GM19035 (cell line): Measurements from ENCODE around the gene INHBE.

Experiments used
- ATAC-seq: cut with Tn5 transposase; IDR thresholded peaks from one replicate; pipeline ENCODE4 v1.9.1; 2021; ENCODE audit not compliant: unreplicated experiment

INHBE gene

DNA sequence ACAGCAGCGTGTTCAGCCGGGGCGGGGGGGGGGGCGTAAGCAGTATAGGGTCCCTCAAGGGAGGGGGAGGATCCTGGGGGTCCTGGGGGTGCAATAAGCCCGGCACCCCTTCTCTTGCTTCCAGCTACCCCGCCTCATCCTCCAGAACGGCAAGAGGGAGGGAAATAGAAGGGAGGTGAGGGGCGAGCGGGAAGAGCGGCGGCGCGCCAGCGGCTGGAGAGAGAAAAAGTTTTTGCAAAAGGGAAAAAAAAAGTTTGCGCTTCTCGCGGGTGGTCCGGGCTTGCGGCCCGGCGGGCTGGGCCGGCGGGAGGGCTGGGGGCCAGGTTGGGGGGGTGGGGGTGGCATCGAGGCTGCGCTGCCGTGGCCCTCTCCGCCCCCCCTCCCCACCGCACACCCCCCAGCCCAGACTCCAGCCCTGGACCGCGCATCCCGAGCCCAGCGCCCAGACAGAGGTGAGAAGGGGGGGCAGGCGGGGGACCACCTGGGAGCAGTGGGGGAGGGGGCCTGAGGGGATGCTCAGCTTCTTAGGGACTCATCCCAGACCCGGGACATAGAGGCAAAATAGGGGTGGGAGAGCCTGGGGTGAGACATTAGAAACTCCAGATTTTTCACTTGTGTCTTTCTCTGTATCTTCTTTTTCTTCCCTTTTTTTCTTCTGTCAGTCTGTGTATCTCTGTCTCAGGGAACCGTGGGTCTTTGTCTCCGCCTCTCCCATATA, 4.8 kb downstream of the INHBE start, which contains the start of gene GLI1:
Gene GLI1 (plus strand): TSS at position 36 of the 718 bp plus-strand sequence. CDS start 3,907 bp downstream, outside the sequence.
- ATAC-seq: peak; percentile 3

- no peak for ATAC-seq
These were observed 5.3 kb downstream of the INHBE start for GRCh38 chr12:57460468-57460784.

- ATAC-seq: no peak
These were observed 5.8 kb downstream of the INHBE start for GRCh38 chr12:57460841-57461275.

DNA sequence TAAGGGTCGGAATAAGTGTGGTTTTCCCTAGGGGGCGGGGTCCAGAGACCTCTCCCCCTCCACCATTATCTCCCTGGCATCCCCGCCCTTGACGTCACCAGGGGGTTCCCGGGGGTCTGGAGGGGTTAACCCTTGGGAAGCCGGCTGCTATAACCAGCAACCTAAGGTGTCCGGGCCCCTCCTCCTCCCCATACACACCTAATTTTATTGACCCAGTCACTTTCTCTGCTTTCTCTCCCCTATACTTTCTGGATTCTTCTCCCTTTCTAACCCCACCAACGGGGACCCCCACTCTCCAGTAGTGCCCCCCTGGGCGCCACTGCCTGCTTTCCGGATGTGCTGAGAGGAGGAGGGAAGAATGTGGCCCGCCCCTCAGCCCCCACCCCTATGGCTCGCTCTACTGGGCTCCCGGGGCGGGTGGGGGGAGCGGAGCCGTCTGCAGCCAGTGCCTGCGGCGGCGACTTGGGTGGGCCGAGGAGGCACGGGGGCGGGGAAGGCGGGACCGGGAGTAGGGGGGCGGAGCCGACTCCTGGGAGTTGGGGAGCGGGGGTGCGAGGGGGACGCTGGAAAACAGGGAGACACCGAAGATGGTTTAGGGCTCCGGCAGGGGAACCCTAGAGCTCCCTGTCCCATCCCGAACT, 6.3 kb downstream of the INHBE start:
- ATAC-seq: no peak

DNA sequence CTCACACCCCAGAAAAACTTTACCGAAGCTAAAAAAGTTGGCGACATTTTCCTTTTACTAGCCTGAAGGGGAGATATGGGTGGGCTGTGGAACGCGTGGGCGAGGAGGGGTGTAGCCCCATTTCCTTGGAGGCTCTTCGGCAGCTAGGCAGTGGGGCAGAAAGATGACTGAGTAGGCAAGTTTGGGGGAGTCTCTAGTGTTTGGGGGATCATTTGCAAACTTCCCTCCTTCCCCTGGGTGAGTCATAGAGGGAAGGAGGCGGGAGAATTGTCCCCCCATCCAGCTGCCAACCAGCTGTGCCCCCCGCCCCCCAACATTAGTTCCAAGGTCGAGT, 6.8 kb downstream of the INHBE start:
- no peak for ATAC-seq

DNA sequence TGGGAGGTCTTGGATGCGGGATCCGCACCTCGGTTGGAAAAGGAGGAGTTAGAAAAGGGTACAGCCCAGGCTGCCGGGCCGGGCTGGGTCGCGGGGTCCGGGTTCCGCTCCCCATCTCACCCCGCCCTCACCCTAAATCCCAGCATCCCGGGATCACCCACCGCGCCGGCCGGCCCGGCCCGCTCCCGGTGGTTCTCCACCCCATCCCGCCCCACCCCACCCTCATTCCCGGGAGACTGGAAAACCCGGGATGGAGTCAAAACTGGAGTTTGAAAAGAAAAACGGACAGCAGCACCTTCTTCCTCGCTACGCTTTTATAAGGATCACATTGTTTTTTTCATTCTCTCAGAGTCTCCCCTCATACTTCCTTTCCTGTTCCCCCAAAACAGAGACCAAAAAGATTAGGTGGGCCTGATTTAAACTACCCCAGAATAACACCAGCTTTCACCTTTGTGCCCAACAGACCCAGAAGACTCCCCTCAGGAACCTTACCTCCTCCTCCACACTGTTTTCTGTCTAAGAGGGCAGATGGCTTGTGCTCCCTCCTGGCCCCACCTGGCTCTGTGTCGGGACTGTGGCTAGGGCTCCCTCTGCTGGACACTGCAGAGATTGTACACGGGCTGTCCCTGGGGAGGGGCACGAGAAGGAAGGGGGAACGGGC, 7.3 kb downstream of the INHBE start:
- ATAC-seq: peak; percentile 72

DNA sequence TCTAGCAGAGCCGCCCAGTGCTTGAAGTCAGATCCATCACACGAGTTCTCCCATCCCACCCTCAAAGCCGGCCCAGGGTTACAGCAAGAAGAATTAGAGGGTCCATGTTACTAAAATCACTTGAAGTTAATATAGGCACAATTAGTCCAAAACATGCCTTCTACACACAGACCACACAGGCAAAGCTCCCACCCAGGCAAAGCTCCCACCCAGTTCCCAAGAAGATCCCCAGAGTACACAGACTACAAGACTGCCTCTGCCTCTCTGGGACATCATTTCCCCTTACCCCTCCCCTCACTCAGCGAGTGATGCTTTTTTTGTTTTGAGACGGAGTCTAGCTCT, 7.8 kb downstream of the INHBE start:
- no peak for ATAC-seq

- no peak for ATAC-seq
These were observed 9.5 kb downstream of the INHBE start for GRCh38 chr12:57464569-57464968.

DNA sequence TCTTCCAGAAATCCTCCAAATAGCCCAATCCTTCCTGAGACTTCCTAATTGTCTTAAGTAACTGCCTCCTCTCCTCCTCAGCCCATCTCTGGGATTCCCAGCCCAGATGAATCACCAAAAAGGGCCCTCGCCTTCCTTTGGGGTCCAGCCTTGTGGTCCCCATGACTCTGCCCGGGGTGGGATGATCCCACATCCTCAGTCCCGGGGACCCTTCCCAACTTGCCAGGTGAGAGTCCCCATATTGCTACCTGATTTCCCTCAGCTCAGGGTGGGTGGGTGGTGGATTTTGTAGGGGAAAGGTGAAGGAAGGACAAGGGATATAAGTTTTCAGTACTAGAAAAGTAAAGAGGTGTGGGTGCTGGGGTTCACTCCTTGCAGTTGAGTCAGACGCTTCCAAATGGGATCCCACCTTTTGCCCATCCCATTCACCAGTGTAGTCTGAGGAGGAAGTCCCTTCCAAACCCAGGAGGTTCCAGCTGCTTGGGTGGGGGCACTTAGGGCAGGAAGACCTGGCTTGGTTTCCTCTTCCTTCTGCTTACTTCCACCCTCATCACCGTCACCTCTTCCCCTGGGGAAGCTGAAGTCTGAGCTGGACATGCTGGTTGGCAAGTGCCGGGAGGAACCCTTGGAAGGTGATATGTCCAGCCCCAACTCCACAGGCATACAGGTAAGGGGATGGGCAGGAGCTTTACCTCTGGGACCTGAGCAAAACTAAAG, 10.1 kb downstream of the INHBE start:
- ATAC-seq: no peak

DNA sequence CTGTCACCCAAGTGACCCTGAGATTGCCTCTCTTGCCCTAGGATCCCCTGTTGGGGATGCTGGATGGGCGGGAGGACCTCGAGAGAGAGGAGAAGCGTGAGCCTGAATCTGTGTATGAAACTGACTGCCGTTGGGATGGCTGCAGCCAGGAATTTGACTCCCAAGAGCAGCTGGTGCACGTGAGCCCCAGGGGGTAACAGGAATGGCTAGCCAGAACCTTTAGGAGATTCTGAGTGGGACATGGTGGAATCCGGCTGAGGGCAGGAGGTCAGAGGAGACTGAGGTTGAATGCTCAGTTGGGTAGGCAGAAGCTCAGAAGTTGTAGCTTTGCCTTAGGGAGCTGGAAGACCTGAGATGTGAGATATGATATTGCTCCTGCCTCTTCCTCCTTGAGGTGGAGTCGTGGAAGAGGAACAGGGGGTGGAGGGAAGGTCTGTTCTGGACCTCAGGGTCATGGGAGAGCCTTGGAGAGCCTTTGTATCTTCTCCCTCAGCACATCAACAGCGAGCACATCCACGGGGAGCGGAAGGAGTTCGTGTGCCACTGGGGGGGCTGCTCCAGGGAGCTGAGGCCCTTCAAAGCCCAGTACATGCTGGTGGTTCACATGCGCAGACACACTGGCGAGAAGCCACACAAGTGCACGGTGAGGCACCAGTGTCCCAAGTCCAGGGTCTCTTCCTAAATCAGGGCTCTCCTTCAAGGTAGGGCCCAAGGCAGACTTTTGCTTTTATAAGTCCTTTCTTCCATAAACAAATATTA, 10.8 kb downstream of the INHBE start:
- no peak for ATAC-seq

GRCh38 chr12:57467212-57467874, 12.2 kb downstream of the INHBE start:
- no peak for ATAC-seq

DNA sequence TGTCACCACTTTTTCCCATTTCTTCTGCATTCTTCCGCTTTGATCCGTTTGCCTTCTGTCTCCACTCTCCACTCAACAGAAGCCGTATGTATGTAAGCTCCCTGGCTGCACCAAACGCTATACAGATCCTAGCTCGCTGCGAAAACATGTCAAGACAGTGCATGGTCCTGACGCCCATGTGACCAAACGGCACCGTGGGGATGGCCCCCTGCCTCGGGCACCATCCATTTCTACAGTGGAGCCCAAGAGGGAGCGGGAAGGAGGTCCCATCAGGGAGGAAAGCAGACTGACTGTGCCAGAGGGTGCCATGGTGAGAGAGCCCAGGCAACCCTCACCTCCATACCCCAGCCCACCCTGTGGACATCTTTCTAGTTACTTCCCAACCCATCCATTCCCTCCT, 12.8 kb downstream of the INHBE start:
- ATAC-seq: no peak

- no peak for ATAC-seq
These were observed 14.4 kb downstream of the INHBE start for GRCh38 chr12:57469296-57470164.

DNA sequence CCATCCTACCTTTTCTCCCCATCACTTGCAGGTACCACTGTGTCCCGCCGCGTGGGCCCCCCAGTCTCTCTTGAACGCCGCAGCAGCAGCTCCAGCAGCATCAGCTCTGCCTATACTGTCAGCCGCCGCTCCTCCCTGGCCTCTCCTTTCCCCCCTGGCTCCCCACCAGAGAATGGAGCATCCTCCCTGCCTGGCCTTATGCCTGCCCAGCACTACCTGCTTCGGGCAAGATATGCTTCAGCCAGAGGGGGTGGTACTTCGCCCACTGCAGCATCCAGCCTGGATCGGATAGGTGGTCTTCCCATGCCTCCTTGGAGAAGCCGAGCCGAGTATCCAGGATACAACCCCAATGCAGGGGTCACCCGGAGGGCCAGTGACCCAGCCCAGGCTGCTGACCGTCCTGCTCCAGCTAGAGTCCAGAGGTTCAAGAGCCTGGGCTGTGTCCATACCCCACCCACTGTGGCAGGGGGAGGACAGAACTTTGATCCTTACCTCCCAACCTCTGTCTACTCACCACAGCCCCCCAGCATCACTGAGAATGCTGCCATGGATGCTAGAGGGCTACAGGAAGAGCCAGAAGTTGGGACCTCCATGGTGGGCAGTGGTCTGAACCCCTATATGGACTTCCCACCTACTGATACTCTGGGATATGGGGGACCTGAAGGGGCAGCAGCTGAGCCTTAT, 15.3 kb downstream of the INHBE start:
- ATAC-seq: no peak

- ATAC-seq: no peak
These were observed 16.0 kb downstream of the INHBE start for GRCh38 chr12:57470970-57471656.

- no peak for ATAC-seq
These were observed 16.6 kb downstream of the INHBE start for GRCh38 chr12:57471661-57472060.

DNA sequence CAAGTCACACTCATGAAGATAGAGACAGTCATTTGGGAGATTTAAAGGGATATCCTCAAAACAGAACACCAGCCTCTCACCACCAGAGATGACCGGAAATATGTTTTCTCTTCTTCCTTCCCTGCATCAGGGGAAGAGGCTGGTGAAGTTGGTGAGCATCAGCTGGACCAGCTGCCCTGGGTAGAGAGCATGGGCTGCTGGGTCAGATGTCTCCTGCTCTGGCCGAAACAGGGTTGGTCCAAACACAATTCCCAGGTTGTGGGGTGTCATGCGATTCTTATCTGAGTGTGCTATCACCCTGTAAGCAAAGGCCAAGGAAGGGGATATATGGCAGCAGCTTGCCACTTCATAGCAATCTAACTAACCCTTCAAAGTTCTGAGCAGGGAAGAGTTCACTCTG, 17.3 kb downstream of the INHBE start:
- no peak for ATAC-seq

DNA sequence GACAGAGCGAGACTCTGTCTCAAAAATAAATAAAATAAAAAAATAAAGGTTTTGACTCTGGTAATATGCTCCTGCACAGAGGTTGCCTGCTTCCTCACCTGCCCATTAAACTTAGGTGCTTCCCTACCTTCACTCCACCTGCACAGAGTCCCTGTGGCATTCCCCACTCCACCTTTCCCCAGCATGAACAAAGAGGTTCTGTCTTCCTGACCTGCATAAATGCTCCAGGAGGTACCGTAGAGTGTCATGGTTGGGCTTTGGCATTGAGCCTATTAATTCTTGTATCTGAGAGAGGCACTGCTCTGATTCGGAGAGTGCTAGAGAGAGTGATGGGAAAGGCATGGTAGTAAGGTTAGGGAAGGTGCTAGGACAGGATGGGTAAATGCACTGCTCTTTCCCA, 18.3 kb downstream of the INHBE start:
- ATAC-seq: no peak

DNA sequence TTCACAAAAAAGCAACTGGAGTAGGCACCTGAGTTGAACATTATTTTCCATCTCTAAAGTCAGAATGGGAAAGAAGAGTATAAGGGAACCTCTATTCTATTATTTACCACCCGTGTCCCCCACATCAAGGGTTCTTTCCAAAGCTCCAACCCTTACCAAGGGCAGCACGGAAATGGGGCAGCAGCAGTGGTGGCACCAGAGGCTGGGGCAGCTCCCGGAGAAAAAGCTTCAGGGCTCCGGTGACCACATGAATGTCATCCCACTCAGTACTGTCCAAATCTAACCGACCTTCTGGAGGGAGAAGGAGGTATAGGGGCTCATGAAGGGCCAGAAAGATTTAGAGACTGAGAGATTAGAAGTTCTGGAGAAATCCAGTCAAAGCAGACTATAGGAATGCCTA, 18.8 kb downstream of the INHBE start:
- ATAC-seq: no peak
